Measurements from ENCODE around the gene RBFOX2.

GRCh38 chr22:35971456-35972119 lies 57.0 kb downstream of the RBFOX2 start:
- no peak for TF ChIP-seq CTCF (conservative IDR thresholded peaks at IDR 0.05 in 1 of 2, IDR thresholded peaks at IDR 0.05 in 1 of 2; ENCODE audit: extremely low read depth in 1 of 2, insufficient read depth in 1 of 2, low read depth in 1 of 2, low read length in 2 of 2)
- no peak for TF ChIP-seq EZH2 (IDR thresholded peaks at IDR 0.05; ENCODE audit: borderline replicate concordance, low read length)
